GM19035 (cell line): ENCODE measurements around the gene FSD1.

Experiments
- ATAC-seq: cut with Tn5 transposase; IDR thresholded peaks from one replicate; pipeline ENCODE4 v1.9.1; 2021; ENCODE audit not compliant: unreplicated experiment

FSD1 gene

DNA sequence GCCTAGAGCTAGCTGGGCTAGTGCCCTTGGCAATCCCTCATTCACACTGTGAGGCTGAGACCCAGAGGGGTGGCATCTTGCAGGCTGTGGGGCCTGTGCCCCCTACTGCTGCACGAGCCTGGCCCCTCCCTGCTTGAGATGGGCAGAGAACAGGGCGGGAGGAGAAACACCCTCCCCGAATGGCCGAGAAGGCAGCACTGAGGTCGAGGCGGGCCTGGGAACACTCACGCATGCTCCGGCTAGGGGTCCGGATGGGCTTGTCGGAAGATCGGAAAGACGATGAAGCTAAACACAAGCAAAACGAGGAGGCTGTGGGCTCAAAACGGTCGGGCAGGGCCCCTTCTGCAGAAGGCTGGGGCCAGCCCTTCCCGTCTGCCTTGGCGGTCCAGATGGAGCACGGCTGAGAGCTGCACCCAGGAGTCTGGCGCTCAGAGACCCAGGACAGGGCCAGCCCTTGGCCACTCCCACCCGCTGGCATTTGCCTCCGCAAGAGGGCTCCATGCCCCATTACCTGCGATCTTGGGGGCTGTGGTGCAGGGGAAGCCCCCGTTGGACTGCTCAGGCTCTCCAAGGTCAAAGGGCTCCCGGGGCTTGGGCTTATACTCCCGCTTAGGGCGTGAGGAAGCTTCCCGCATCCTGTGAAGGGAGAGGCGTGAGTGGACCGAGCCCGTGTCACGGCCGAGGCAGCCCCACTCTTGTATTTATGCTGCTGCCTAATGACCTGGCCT, 57.9 kb downstream of the FSD1 start:
- no peak for ATAC-seq

DNA sequence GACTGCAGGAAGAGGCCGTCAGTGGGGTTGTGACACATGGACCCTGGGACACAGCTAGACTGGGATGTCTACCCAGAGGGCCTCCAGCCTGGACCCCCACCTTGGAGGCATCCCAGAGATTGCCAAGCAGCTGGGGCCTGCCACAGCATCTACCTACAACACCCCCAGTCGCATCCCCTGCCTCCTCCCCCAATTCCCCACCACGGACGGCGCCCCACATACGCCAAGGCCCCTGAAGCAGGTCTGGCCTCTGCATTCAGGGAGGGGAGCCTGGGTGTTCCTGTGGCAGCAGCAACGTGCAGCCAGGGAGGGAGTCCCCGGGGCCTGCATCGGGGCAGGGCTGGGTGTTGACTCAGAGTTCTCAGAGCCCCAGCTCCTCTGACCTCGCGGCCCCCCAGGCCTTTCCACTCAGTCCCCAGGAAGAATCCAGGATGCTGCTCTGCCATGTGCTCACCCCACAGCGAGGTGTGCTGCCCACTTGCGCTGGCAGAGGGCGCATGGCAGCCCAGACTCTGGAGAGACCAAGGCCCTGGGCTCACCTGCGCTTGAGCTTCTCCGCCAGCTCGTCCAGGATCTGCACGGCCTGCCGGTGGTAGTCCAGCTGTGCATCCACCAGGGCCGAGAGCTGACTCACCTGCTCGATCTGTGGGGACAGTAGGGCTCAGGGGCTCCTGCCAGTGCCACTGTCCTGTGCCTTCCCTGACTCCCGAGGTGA, 58.6 kb downstream of the FSD1 start:
- ATAC-seq = no peak

DNA sequence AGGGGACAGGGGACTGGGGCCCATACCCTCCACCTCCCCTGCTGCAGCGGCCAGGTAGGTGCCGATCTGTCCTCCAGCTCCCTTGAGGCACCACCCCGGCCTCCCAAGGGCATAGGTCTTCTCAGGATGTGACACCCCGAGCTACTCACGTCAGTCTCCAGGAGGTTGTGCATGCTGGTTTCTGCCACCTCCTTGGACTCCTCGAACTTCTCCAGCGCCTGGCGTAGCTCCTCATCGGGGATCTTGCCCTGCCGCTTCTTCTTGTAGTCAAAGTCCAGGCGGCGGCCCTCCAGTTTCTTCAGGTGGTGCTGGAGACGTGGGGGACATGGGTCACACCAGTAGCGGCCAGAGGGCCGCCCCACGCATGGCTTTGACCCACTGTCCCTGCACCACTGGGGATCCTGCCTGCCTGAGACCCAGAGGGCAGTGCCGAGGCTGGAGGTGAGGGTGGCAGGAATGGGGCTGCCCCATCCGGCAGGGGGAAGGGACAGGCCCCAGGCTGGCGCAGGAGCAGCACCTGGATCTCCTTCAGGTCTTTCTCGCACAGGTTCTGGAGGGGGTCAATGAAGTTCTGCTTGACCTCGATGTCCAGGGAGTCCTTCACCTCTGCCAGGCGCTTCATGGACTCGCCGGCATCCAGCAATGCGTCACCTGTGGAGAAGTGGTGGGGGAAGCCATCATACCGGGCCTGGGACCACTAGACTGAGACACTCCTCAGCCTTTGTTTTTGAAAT, 59.3 kb downstream of the FSD1 start:
- ATAC-seq = no peak

DNA sequence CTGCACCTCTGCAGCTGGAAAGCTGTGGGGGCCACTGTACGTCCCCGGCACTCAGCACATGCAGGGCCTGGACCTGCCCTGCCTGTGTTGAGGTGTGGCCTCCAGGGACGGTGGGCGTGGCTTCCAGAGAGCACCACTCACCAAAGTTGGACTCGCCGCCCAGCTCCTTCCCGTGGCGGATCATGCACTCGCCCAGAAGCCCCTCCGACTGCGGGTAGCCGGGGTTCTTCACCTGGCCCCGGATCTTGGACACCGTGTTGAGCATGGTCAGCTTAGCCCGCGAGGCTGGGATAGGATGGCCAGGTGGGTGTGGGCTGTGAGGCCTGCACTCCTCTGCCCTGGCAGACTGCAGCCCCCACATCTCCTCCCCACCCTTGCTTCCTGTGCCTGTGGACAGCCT, 60.9 kb downstream of the FSD1 start:
- ATAC-seq = no peak

GRCh38 chr19:4365791-4366665, 61.6 kb downstream of the FSD1 start:
- ATAC-seq = no peak

DNA sequence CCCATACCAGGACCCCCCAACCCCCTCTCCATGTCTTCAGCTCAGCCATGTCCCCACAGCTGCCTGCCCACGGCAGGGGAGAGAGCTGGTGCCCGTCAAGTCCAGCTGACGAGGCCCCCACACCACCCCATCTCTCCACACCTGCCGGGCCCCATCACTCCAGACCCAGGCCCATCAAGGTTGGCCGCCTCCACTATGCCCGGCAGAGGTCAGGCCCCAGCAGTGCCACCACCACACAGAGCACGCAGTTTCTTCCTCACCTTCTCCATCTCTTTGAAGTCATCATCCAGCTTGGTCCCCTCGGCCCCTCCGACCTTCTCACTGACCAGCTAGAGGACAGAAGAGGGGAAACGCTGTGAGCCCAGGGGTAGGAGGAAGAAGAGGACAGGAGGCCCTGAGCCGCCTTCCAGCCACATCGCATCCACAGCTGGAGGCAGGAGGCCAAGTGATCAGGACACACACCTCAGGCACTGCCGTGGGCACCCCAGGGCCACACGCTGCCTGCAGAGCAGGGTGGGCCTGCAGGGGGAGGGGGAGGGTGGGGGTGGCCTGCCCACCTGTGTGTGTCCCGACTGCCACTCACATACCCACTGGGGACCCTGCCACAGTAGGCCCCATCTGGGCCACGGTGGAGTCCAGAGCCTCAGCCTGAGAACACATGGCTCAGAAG, 62.4 kb downstream of the FSD1 start:
- ATAC-seq = no peak

- no peak for ATAC-seq
These were observed 62.9 kb downstream of the FSD1 start for GRCh38 chr19:4367336-4367723.

- ATAC-seq = no peak
These were observed 63.4 kb downstream of the FSD1 start for GRCh38 chr19:4367781-4368127.

DNA sequence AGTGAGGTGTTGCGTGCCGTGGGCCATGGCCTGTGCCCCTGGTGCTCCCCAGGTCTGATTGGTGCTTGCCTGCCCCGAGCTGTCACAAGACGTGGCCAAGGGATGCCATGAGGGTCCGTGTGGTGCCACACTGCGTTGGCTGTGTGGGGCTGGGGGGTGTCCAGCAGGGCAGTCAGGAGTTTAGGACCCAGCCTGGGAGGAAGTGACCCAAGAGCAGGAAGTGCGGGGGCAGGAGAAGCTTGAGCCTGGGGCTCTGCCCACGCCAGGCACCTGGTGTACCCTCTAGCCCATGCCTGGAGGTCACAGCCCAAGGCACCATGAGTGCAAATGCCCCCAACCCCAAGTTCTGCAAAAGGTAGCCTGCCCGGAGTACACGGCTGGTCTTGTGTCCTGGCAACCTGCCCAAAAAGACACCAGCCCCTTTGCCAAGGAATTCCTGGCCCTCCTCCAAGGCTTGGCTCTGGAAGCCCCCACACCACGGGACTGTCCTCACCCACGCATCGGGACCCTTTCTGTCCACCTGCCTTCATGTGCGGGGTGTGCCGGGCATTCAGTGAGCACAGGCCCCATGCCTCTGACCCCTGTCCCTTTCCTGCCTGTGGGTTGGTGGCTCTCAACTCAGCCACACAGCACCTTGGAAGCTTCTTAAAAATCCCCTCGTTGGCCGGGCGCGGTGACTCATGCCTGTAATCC, 63.9 kb downstream of the FSD1 start:
- no peak for ATAC-seq

DNA sequence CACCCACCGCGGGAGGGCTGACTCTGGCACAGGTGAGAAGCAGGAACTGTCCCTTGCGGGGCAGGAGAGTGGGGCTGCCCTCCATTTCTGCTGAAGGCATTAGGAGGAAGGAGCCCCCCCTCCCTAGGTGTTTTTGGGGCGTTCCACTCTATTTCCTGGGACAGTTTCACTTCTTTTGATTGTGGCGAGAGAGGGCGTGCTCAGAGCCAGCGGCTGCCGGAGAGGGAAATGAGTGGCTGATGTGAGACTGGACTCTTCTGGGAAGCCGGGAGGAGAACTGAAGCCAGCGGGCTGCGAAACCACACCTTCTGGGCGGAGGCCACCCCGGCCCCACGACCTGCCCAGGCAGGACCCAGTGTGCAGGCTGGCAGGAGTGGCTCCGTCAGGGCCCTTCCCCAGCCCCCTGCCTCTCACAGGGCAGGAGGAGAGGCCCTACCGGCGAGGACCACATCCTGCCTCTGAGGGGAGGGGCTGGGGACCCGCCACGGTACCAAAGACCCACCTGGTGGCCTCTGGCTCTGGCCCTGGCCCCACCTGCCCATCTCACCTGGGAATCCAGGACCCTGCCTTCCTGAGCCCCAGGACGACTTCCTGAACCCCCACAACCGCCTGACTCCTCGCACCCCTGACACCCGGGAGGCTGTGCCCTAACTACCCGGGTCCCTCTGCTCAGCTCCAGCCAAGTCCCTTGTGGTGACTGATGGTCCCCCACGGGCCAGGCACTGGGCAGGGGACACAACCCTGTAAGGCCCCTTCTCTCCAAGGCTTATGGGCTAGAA, 64.9 kb downstream of the FSD1 start:
- ATAC-seq = peak; percentile 54

DNA sequence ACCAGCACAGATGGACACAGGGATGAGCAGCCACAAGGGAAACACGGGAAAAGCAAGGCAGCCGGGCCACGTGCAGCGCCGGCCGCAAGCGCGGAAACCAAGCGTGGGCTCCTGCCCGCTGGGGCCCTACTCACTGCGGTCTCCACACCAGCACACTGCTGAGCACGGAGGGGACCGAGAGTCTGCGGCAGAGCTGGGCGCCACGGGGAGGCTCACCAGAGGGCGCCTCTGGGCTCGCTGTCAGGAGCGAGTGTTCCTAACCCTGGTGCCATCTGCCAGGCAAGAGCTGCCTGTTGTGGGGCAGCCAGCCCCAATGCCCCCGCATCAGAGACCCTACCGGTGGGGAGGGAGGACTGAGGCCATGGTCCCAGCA, 65.5 kb downstream of the FSD1 start:
- peak; percentile 52 for ATAC-seq

DNA sequence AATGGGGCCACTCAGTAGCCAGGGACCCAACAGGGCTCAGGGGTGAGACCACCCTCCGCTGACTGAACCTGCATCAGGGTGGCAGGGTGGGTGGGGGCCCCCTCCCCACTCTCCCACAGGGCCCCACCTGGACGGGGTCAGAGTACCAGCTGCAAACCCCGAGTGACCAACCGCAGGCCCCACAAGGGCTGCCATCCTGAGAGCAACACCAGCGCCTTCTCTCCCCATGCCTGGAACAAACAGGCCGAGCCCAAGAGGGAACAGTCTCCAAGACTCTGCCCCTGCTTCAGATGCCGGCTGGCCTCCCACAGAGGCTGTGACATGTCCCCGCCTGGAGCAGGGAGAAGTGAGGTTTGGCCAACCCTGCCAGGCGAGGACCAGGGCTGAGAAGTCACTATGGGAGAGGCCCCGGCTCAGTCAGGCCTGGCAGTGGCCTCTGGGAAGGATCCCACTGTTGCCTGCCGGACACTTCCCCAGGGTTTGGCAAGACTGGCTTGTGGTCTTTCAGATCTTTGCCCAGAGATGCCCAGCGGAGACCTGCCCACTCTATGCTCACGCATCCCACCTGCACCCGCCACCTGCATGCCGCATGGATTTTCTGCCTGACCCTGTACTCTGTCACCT, 66.1 kb downstream of the FSD1 start:
- no peak for ATAC-seq

GRCh38 chr19:4371247-4372164, 67.1 kb downstream of the FSD1 start:
- no peak for ATAC-seq

DNA sequence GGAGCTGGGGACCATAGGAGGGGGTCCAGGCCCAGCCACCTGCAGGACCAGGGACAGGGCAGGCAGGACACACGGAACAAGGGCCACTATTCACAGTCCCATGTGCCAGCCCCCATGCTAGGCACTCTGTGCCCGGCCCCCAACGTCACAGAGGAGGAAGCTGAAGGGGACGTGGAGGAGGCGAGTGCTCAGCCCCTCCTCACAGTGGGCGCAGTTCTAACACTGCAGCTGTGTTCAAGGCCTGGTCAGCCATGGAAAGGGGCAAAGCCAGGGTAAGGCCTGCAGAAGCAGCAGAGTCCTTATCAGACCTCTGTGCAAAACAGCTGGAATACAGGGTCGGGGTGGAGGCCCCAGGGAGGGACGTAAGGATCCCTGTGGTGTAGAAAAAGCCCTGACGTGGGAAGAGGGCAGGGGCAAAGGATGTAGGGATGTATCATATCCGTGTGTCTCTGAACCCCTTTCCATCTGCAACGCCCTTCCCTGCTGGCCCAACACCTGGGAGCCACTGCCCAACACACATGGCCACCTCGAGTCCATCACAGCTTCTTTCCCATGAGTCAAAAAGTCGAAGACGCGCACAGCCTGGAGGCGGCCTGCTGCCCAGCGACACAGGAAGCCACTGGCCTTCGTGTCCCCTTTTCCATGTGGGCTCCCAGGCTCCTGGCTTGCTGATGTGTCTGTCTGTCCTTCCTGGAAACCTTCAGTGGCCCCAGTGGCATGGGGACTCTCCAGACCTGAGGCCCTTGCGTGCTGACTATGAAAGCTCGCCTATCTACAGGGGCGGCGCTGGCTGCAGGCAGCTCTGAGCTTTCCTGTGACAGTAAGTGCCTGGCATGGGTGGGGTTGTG, 68.0 kb downstream of the FSD1 start:
- no peak for ATAC-seq

DNA sequence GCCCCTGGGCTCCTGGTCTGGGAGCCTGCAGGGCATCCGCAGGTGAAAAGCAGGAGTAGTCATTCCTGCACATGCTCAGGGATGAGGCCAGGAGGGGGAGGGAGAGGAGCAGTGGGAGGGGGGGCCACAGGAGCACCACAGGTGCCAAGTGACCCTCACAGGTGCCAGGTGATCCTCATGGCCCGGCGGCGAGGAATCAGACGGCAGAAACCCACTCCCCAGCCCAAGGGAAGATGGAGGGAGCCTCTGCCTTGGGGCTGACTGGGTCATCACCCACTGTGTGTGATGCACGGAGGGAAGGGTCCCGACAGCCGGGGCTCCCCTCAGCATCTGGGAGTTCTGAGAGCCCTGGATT, 68.6 kb downstream of the FSD1 start:
- ATAC-seq = no peak
